Gastrocnemius medialis (tissue), 4 donors: ENCODE measurements around the gene TRIM46. TPM values are rescaled to one million over a fixed set of nuclear protein-coding genes. Genes with fewer than 3 reads are reported as not detected.
"Not testable (repeated sequence)": the region's sequence is repeated elsewhere in the genome, so short reads cannot be mapped to it uniquely, and the experiment has no call there.

Experiments
- ATAC-seq, 2 donors: fragments of 150-250 bp; one replicate each; pipeline ENCODE4 v1.9.1; 2016
- DNase-seq, 2 donors: peaks; one replicate each; pipeline ENCODE4 v3.0.0-alpha.2; 2019
- H3K27ac ChIP-seq, 4 donors: fragments of 200-600 bp; sonication (generic); 1 replicate in 1 of 4; 2 replicates in 3 of 4; pipeline ENCODE4 v1.5.1; 2016 to 2018; ENCODE audit warnings: mild to moderate bottlenecking in 2 of 4, moderate library complexity in 1 of 4
- H3K27me3 ChIP-seq, 3 donors: fragments of 200-600 bp; sonication (generic) in 2 of 3; 1 replicate in 1 of 3; 2 replicates in 2 of 3; pipeline versions ENCODE4 v1.5.1 to v1.6.0; 2016 to 2019; ENCODE audit warnings: mild to moderate bottlenecking in 1 of 3, moderate library complexity in 1 of 3
- H3K36me3 ChIP-seq, 2 donors: fragments of 200-600 bp; sonication (generic) in 1 of 2; one replicate each; pipeline ENCODE4 v1.5.1; 2017 to 2018
- H3K4me1 ChIP-seq, 2 donors: fragments of 200-600 bp; sonication (generic) in 1 of 2; one replicate each; pipeline ENCODE4 v1.5.1; 2016 to 2017; ENCODE audit warnings: mild to moderate bottlenecking in 2 of 2
- H3K4me3 ChIP-seq, 4 donors: fragments of 200-600 bp; sonication (generic) in 3 of 4; 1 replicate in 1 of 4; 2 replicates in 3 of 4; pipeline ENCODE4 v1.5.1; 2016 to 2019; ENCODE audit warnings: mild to moderate bottlenecking in 2 of 4
- H3K9me3 ChIP-seq, 3 donors: fragments of 200-600 bp; sonication (generic) in 2 of 3; 1 replicate in 1 of 3; 2 replicates in 2 of 3; pipeline ENCODE4 v1.5.1; 2016 to 2019
- POLR2A ChIP-seq, 2 donors: fragments of 450-650 bp; IDR thresholded peaks; one replicate each; pipeline ENCODE4 v1.6.1; 2017; ENCODE audit warnings: antibody characterized with exemption in 2 of 2, mild to moderate bottlenecking in 2 of 2, moderate library complexity in 2 of 2
- in situ Hi-C, 4 donors: fragments of 200-750 bp; cut with MboI; loops; one replicate each; pipeline versions ENCODE4 v1.15.0 to v1.8.0; 2017; ENCODE audit warnings: low sequenced_read_pairs in 4 of 4
- intact Hi-C: fragments of 100-400 bp; cut with DNase I; formaldehyde crosslinking; loops from one replicate; pipeline ENCODE4 v1.15.1; 2023; ENCODE audit warnings: low total_unique reads
- total RNA-seq, 4 donors: library from RNA; depleted of rRNA; stranded (reverse); fragments of >200 nt; gene quantifications; one replicate each; pipeline versions ENCODE4 v1.1.0 to v1.2.3, GENCODE V29; 2016
- TF ChIP-seq, protein P1 (sequence below), 5 experiments: fragments of 450-650 bp in 3 of 5; fragments of 200-600 bp in 2 of 5; sonication (generic) in 2 of 5; IDR thresholded peaks in 4 of 5; conservative IDR thresholded peaks in 1 of 5; 1 replicate in 4 of 5; 2 replicates in 1 of 5; pipeline ENCODE4 v1.5.1; 2016 to 2019; ENCODE audit warnings: antibody characterized with exemption in 5 of 5, mild to moderate bottlenecking in 3 of 5, moderate library complexity in 3 of 5

Gene TRIM46
- total RNA-seq, 4 donors from 2014 or later: not detected

DNA sequence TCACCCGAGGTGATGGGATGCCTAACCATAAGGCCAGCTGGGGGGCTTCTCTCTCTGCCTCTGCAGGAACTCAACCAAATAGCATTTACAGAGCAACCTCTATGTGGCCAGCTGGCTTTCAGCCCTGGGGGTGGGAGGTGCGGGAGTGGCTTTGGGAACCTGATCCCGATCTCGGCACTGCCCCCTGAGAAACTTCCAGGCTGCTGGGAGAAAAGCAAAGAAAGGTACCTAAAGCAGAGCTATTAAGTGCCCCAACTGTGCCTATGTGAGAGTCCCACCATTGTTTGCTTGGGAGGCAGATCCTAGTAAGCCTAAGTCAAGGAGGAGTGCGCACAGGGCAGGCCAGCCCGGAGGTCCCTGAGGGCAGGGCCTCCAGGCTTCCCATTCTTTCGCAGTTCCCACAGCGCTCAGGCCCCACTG, 7.6 kb upstream of the TRIM46 start:
- ATAC-seq: no peak
- DNase-seq: no peak

DNA sequence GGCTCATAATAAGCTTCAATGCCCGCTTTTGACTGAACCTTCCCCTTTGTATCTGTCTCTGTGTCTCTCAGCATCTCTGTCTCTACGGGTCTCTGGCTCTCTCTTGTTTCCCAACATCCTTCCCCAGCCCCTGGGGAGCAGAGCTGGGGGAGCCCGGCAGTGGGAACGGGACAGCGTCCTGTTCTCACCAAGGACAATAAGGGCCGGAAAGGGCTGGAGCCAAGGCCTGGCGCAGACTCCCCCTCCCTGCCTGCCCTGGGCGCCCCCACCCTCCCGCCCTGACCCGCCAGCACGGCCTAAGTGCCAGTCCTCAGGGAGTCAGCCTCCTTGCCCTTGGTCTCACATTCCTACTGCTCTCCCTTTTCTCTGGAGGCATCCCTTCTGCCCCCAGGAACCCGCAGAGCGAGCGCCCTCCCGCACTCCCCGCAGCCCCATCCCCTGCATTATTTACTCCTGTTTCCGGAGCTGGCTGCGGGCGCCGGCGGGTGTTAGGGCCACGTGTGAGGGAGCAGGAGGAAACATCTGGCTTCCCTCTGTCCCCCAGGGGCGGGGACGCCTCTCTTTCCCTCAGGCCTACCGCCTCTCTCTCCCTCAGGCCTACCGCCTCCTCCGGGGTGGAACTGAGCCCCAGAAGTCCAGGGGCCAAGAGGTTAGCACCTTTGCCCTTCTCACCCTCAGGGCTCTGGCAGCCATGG, 7.0 kb upstream of the TRIM46 start:
- Histone ChIP-seq H3K27ac (peak overlapping the region; percentile 53 to 74 (median 70)), H3K4me1 (peaks cover 15% of the 10 kb centered on the region in 2 donors), H3K36me3 (peaks cover 0 to 23% of the 10 kb centered on the region in 2 donors), H3K9me3 (no peaks in the 10 kb centered on the region), H3K4me3 (peak overlapping the region in 1 of 4 donors; percentile 31), H3K27me3 (no peaks in the 10 kb centered on the region)
- ATAC-seq (peak; percentile 41 to 43), DNase-seq (peak in 1 of 2 donors; percentile 40)
- in situ Hi-C loops: loop anchor here (5.0 kb wide), 1 partner anchor 74 kb away; no protein-coding TSS in a partner anchor
- TF ChIP-seq, protein P1, sequence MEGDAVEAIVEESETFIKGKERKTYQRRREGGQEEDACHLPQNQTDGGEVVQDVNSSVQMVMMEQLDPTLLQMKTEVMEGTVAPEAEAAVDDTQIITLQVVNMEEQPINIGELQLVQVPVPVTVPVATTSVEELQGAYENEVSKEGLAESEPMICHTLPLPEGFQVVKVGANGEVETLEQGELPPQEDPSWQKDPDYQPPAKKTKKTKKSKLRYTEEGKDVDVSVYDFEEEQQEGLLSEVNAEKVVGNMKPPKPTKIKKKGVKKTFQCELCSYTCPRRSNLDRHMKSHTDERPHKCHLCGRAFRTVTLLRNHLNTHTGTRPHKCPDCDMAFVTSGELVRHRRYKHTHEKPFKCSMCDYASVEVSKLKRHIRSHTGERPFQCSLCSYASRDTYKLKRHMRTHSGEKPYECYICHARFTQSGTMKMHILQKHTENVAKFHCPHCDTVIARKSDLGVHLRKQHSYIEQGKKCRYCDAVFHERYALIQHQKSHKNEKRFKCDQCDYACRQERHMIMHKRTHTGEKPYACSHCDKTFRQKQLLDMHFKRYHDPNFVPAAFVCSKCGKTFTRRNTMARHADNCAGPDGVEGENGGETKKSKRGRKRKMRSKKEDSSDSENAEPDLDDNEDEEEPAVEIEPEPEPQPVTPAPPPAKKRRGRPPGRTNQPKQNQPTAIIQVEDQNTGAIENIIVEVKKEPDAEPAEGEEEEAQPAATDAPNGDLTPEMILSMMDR (IDR thresholded peaks at IDR 0.05 in 4 of 5, conservative IDR thresholded peaks at IDR 0.05 in 1 of 5): no peak
- TF ChIP-seq POLR2A (IDR thresholded peaks at IDR 0.05): no peak
- intact Hi-C loops: loop anchor here (1.0 kb wide), 1 partner anchor 75 kb away; no protein-coding TSS in a partner anchor

More for the DNA sequence above, 7.6 kb upstream of the TRIM46 start:
- H3K27ac ChIP-seq: peak overlapping the region in 3 of 4 donors; percentile 53 to 74 (median 72)
- in situ Hi-C loops (loop anchor here (5.0 kb wide), 1 partner anchor 74 kb away; no protein-coding TSS in a partner anchor), intact Hi-C loops (no loop called here)
- H3K27me3 ChIP-seq: no peaks in the 10 kb centered on the region
- H3K9me3 ChIP-seq: no peaks in the 10 kb centered on the region
- no peak for TF ChIP-seq POLR2A (IDR thresholded peaks at IDR 0.05)
- TF ChIP-seq, protein P1 (IDR thresholded peaks at IDR 0.05 in 4 of 5, conservative IDR thresholded peaks at IDR 0.05 in 1 of 5): no peak
- no peak overlapping the region for H3K4me3 ChIP-seq
- peaks cover 15% of the 10 kb centered on the region in 2 donors for H3K4me1 ChIP-seq
- H3K36me3 ChIP-seq: peaks cover 0 to 23% of the 10 kb centered on the region in 2 donors

DNA sequence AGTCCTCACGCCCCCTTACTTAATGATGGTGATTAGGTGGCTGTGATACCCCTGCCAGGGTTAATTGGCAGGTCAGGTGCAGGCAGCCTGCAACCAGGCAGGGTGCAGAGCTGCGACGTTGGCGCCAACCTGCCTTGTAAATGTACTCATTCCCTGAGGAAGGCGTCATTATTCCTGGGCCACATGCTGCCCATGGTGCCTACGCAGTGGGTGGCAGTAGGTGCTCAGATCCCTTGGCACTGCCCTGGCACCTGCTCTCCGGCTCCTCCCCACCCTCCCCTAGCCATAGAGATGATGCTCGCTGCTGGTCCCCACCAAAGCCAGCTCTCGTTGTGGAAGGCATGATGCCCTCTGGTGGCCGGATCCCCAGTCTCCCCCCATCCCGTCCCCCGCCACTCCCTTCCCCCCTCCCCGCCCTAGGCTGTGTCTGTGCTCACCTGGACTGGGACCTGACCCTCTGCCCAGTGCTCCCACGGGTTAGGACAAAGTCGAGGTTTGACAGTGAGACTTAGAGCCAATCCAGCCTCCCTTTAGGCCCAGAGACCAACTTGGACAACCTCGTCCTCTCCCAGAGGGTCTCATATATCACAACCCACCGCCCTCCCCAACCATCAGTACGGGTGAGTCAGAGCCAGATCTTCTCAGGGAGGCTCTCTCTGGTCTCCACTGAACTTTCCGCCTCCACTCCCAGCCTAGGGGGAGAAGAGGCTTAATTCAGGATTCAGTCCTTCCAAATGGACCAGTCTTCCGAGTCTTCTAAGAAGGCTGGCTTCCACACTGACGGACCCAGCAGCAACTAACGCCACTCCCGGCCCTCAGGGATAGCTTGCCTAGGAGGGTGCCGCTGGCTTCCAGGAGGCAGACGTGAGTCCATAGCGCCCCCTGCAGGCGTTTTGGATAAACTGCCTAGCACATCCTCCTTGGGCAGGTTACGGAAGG, 6.2 kb upstream of the TRIM46 start:
- no peak for TF ChIP-seq POLR2A (IDR thresholded peaks at IDR 0.05)
- TF ChIP-seq, protein P1 (IDR thresholded peaks at IDR 0.05 in 4 of 5, conservative IDR thresholded peaks at IDR 0.05 in 1 of 5): peak; percentile 85 to 93 (median 89)
- ATAC-seq (peak; percentile 75 to 81), DNase-seq (peak; percentile 71 to 75)
- in situ Hi-C loops (loop anchor here (5.0 kb wide), 1 partner anchor 75 kb away; no protein-coding TSS in a partner anchor), intact Hi-C loops (loop anchor here (1.0 kb wide), 1 partner anchor 76 kb away; no protein-coding TSS in a partner anchor)
- no peaks in the 10 kb centered on the region for H3K9me3 ChIP-seq
- peak overlapping the region in 3 of 4 donors; percentile 12 to 31 (median 30) for H3K4me3 ChIP-seq
- H3K4me1 ChIP-seq: peaks cover 20 to 21% of the 10 kb centered on the region in 2 donors
- H3K36me3 ChIP-seq: peaks cover 0 to 23% of the 10 kb centered on the region in 2 donors
- peak overlapping the region; percentile 53 to 74 (median 70) for H3K27ac ChIP-seq
- H3K27me3 ChIP-seq: no peaks in the 10 kb centered on the region

DNA sequence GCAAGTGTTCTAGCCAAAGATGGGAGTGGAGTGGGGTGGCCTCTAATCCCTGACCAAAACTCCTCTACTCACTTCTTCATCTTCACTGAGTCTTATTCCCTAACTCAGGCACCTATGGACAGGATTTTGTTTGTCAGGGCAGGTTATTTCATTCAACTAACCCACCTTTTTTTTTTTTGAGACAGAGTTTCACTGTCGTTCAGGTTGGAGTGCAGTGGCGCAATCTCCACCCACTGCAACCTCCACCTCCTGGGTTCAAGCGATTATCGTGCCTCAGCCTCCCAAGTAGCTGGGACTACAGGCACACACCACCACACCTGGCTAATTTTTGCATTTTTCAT, 5.6 kb upstream of the TRIM46 start:
- H3K9me3 ChIP-seq, H3K27ac ChIP-seq, ATAC-seq, DNase-seq, H3K27me3 ChIP-seq, H3K4me3 ChIP-seq, intact Hi-C loops: not testable (repeated sequence)
- in situ Hi-C loops: loop anchor here (5.0 kb wide), 1 partner anchor 76 kb away; no protein-coding TSS in a partner anchor
- Histone ChIP-seq H3K4me1 (peaks cover 20 to 24% of the 10 kb centered on the region in 2 donors), H3K36me3 (peaks cover 0 to 23% of the 10 kb centered on the region in 2 donors)
- TF ChIP-seq, protein P1 (IDR thresholded peaks at IDR 0.05 in 4 of 5, conservative IDR thresholded peaks at IDR 0.05 in 1 of 5): peak in 1 of 5 experiments; percentile 1
